ENCODE results near the gene TSPEAR.

The TSPEAR gene

DNA sequence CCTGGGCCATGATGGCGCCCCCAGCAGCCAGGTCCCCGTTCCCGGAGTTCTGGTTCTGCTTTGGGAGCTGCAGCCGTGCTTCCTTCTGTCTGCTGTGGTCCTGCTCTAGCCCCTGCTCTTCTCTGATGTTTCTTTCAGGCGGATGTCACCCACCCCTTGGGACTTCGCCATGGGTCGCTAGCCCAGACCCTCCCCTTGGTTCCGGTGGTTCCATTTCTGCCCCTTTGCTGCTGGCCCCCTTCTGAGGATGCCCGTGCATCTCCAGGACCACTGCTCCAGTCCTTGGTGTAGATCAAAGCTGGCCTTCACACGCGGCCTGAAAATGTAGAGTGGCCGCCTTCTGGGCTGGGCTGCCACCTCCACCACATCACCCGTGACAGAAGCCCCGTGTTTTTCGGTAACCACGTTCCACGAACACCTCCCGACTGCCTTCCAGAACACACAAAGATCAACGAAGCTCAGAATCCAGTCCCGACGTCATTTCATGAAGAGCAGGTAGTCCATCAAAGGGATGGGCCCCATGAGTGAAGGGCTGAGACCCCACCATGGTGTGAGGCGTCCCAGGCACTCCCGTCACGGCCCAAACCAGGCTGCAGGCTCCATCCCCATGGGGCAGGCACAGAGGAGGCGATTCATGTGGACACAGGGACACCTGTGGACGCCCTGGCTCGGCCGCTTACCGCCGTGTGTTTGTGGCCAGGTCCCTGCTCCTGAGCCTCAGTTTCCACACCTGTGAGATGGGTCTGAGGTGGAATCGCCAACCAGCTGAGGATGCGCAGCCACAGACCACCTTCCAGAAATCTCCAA is 195.8 kb downstream of the TSPEAR start:
- H3K27ac Mint-ChIP-seq: no peak overlapping the region
- TF ChIP-seq, protein P1, sequence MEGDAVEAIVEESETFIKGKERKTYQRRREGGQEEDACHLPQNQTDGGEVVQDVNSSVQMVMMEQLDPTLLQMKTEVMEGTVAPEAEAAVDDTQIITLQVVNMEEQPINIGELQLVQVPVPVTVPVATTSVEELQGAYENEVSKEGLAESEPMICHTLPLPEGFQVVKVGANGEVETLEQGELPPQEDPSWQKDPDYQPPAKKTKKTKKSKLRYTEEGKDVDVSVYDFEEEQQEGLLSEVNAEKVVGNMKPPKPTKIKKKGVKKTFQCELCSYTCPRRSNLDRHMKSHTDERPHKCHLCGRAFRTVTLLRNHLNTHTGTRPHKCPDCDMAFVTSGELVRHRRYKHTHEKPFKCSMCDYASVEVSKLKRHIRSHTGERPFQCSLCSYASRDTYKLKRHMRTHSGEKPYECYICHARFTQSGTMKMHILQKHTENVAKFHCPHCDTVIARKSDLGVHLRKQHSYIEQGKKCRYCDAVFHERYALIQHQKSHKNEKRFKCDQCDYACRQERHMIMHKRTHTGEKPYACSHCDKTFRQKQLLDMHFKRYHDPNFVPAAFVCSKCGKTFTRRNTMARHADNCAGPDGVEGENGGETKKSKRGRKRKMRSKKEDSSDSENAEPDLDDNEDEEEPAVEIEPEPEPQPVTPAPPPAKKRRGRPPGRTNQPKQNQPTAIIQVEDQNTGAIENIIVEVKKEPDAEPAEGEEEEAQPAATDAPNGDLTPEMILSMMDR (IDR thresholded peaks at IDR 0.05; ENCODE audit: unreplicated experiment in 3 of 3): no peak
- H3K27me3 Mint-ChIP-seq (ENCODE audit: low read depth): peaks cover 4% of the 10 kb centered on the region
- peaks cover 4% of the 10 kb centered on the region for H3K36me3 Mint-ChIP-seq (ENCODE audit: low read depth)
- H3K4me3 Mint-ChIP-seq: no peak overlapping the region
- H3K4me1 Mint-ChIP-seq: no peaks in the 10 kb centered on the region
- no peaks in the 10 kb centered on the region for H3K9me3 Mint-ChIP-seq

DNA sequence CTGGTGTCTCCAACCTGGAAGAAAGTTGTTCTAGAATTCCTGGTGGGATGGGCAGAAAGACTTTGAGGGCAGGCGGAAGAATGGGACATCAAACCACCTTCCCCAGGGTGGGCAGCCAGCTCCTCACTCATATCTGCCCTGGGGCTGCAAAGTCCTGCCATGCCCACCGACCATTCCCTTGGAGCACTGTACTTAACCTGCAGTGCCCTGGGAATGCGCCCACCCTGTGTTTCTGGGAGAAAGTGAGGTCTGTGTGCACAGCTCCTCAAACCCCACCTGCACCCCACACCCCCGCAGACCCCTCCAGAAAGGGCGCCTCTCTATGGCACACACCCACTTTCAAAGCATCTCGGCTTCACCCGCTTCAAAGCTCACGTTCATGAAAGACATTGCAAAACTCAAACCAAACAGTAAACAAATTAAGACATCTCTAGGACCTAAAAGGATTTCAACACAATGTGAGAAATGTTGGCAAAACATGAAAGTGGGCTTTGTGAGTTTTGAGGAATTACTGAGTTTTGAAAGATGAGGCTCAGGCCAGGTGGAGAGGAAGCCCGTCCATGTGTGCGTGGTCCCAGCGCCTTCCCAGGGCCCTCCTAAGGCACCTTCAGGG is 196.5 kb downstream of the TSPEAR start:
- peaks cover 4% of the 10 kb centered on the region for H3K27me3 Mint-ChIP-seq (ENCODE audit: low read depth)
- H3K4me3 Mint-ChIP-seq: no peak overlapping the region
- H3K27ac Mint-ChIP-seq: no peak overlapping the region
- H3K9me3 Mint-ChIP-seq: no peaks in the 10 kb centered on the region
- peaks cover 4% of the 10 kb centered on the region for H3K36me3 Mint-ChIP-seq (ENCODE audit: low read depth)
- TF ChIP-seq, protein P1 (IDR thresholded peaks at IDR 0.05; ENCODE audit: unreplicated experiment in 3 of 3): no peak
- H3K4me1 Mint-ChIP-seq: no peaks in the 10 kb centered on the region

DNA sequence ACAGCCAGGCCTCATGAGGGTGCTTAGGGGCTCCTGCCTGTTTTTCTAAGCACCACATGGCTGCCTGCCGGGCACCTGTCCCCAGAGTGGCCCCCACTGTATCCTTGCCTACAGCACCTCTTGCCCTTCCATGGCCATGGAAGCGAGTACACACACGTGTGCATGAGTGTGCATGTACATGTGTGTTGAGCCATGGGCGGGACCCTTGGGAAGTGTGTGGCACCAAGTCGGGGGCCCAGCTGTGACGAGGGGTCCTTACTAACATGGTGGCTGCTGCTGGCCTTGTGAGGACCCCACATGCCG is 197.2 kb downstream of the TSPEAR start:
- TF ChIP-seq, protein P1 (IDR thresholded peaks at IDR 0.05; ENCODE audit: unreplicated experiment in 3 of 3): no peak
- no peak overlapping the region for H3K4me3 Mint-ChIP-seq
- H3K9me3 Mint-ChIP-seq: no peaks in the 10 kb centered on the region
- H3K27me3 Mint-ChIP-seq (ENCODE audit: low read depth): peaks cover 4% of the 10 kb centered on the region
- no peaks in the 10 kb centered on the region for H3K4me1 Mint-ChIP-seq
- H3K27ac Mint-ChIP-seq: no peak overlapping the region
- peaks cover 4% of the 10 kb centered on the region for H3K36me3 Mint-ChIP-seq (ENCODE audit: low read depth)

DNA sequence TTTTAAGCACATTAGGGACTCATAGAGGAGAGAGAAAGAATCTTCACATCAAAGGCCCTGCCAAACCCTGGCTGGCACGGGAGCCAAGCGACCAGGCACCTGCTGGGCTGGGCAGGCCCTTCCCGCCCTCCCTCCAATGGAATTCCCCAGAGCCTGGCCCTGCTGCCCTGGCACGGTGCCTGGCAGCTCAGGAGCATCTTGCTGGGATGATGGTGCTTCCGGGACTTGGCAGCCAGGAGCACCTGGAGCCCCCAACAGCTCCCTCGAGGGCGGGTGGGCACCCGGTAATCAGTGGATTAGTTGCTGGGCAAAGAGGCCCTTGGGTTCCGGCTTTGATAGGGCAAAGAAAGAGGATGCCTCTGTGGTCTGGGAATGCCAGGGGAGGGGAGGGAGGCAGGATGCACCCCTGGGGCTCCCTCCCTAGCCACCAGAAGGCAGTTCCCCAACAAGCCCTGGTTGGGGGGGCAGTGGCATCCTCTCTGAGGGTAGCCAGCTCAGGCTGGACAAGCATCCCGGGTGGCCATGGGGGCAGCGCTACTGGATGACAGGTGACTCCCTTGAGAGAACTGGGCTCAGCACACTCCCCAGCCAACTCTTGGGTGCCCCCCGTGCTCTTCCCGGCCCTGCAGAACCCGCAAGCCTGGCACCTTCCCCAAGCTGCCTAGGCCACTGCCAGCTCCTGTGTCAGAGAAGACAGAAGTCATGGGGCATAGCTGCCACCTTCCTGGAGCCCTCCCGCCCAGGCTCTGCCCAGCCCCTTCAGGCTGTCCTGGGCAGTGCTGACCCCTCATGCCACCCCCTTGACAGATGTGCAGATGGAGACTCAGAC is 197.8 kb downstream of the TSPEAR start:
- no peaks in the 10 kb centered on the region for H3K4me1 Mint-ChIP-seq
- TF ChIP-seq, protein P1 (IDR thresholded peaks at IDR 0.05; ENCODE audit: unreplicated experiment in 3 of 3): no peak
- no peak overlapping the region for H3K4me3 Mint-ChIP-seq
- H3K9me3 Mint-ChIP-seq: no peaks in the 10 kb centered on the region
- peaks cover 4% of the 10 kb centered on the region for H3K36me3 Mint-ChIP-seq (ENCODE audit: low read depth)
- no peak overlapping the region for H3K27ac Mint-ChIP-seq
- peaks cover 4% of the 10 kb centered on the region for H3K27me3 Mint-ChIP-seq (ENCODE audit: low read depth)

DNA sequence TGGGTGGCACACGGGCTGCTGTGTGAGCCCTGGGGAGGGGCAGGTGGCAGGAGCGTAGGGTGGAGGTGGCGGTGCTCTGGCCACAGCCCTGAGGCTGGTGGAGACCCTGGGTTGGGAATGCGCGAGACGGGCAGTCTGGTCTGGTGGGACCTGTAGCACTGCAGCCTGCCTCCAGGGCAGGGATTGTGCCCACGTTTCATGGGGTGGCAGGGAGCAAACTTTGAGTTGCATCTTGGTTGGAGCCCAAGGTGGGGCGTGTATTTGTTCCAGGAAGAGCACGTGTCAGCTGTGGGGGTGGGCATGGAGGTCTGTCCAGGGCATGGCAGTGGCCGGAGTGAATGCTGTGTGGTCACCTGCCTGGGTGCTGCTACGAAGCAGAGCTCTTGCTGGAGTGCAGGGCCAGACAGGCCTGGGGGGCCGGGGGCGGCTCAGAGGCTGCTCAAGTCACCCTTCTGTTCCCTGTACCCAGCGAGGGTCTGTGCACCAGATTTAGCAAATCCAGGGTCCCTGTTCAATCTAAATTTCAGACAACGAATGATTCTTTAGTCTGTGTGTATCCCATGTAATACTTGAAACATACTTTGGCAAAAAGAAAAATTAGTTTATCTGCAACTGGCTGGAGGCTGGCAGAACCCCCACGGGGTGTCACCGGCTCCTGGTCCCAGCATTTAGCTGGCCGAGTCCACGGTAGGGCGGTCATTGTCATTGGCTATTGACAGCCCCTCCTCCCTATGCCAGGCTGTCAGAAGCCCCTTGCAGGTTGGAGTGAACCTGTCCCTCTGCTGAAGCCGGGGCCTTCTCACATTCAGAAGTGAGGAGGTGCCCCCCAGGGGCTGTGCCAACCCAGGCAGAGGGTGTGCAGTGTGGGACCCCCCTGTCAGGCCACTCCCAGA is 198.6 kb downstream of the TSPEAR start:
- H3K9me3 Mint-ChIP-seq: no peaks in the 10 kb centered on the region
- no peak overlapping the region for H3K4me3 Mint-ChIP-seq
- no peaks in the 10 kb centered on the region for H3K4me1 Mint-ChIP-seq
- peaks cover 4% of the 10 kb centered on the region for H3K36me3 Mint-ChIP-seq (ENCODE audit: low read depth)
- peaks cover 4% of the 10 kb centered on the region for H3K27me3 Mint-ChIP-seq (ENCODE audit: low read depth)
- H3K27ac Mint-ChIP-seq: no peak overlapping the region
- TF ChIP-seq, protein P1 (IDR thresholded peaks at IDR 0.05; ENCODE audit: unreplicated experiment in 3 of 3): no peak

Data from nephron (organoid).